Upper lobe of left lung (tissue), 4 donors: ENCODE results near the gene PSENEN.
A peak's percentile ranks its signal among the peaks of the same experiment; 100 is the strongest.

Source experiments
- POLR2A ChIP-seq, 4 donors: fragments of 450-650 bp; IDR thresholded peaks; one replicate each; pipeline ENCODE4 v1.5.1; 2016 to 2017; ENCODE audit warnings: antibody characterized with exemption in 4 of 4, mild to moderate bottlenecking in 2 of 4
- POLR2AphosphoS5 ChIP-seq, 2 donors: sonication (generic); formaldehyde crosslinking; IDR thresholded peaks; one replicate each; pipeline ENCODE4 v1.5.1; 2017; ENCODE audit warnings: antibody characterized with exemption in 2 of 2
- TF ChIP-seq, protein P1 (sequence below), 6 experiments: fragments of 450-650 bp in 4 of 6; fragments of 200-600 bp in 2 of 6; sonication (generic) in 2 of 6; IDR thresholded peaks; one replicate each; pipeline ENCODE4 v1.5.1; 2016 to 2019; ENCODE audit warnings: antibody characterized with exemption in 6 of 6

GRCh38 chr19:35748106-35749020, 2.9 kb downstream of the PSENEN start, which contains the start of gene LIN37:
- TF ChIP-seq, protein P1, sequence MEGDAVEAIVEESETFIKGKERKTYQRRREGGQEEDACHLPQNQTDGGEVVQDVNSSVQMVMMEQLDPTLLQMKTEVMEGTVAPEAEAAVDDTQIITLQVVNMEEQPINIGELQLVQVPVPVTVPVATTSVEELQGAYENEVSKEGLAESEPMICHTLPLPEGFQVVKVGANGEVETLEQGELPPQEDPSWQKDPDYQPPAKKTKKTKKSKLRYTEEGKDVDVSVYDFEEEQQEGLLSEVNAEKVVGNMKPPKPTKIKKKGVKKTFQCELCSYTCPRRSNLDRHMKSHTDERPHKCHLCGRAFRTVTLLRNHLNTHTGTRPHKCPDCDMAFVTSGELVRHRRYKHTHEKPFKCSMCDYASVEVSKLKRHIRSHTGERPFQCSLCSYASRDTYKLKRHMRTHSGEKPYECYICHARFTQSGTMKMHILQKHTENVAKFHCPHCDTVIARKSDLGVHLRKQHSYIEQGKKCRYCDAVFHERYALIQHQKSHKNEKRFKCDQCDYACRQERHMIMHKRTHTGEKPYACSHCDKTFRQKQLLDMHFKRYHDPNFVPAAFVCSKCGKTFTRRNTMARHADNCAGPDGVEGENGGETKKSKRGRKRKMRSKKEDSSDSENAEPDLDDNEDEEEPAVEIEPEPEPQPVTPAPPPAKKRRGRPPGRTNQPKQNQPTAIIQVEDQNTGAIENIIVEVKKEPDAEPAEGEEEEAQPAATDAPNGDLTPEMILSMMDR (IDR thresholded peaks at IDR 0.05), result peak in 4 of 6 experiments; percentile 23 to 62 (median 50)
- peak; percentile 76 to 96 for TF ChIP-seq POLR2AphosphoS5 (IDR thresholded peaks at IDR 0.05)
- peak in 3 of 4 donors; percentile 55 to 92 (median 91) for TF ChIP-seq POLR2A (IDR thresholded peaks at IDR 0.05)
